GM18870 (cell line): ENCODE data around the gene CNNM3.
"Not testable (repeated sequence)": the region's sequence is repeated elsewhere in the genome, so short reads cannot be mapped to it uniquely, and the experiment has no call there.

Source experiments
- ATAC-seq: cut with Tn5 transposase; IDR thresholded peaks from one replicate; pipeline ENCODE4 v1.9.1; 2021; ENCODE audit warnings: moderate library complexity; ENCODE audit not compliant: unreplicated experiment

The CNNM3 gene

DNA sequence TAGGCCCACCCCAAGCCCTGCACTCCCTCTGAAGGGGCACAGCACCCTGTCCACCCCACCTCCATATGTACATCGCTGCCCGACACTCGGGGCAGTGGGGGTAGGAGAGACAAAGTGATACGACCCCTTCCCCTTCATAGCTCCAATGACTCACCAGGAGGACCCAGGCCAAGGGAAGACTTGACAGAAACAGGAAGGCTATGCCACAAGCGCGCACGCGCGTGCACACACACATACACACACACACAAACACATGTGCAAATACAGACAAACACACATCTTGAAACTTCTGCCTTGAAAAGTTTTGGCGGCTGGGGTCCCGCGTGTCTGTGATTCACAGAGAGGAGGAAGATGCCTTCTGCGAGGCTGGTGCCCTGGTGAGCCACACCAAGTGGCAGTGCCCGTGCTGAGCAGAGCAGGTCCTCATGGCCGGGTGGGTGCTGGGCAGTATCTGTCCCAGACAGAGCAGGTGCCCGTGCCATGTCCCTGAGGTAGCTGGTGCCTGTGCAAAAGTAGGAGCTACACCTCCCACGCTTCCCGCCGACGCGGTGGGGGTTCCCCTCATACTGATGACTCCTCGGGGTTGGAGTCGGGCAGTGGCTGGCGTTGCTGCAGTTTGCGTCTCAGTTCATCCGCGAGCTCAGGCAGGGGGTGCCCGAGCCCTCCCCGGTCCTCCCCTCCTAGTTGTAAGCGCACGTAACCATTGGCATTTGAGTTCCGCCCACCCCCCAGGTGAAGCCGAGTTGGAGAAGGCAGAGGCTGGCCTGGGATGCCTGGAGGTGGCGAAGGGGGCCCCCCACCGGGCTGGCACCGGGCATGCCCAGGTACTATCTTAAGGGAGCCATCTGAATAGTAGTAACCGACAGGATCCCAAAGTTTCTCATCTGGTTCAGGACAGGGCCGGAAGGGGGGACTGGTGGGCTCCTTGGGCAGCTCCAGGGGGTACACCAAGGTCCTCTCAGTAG is 44.3 kb downstream of the CNNM3 start:
- no peak for ATAC-seq

DNA sequence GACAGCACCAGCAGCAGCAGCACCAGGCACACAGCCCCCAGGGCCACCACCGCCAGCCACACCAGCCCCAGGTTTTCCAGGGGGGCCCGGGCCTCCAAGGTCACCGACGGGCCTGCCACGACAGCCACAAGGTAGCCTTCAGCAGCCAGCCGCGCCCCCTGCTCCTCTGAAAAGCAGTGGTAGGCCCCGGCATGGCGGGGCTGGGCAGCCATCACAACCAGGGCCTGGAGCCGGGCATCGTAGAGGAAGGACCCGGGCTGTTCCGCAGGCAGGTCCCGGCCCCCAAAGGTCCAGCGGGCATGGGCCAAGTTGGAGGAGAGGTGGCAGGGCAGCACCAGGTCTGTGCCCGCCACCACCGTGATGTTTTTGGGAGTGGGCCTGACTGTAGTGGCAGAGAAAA is 45.0 kb downstream of the CNNM3 start:
- ATAC-seq: no peak

DNA sequence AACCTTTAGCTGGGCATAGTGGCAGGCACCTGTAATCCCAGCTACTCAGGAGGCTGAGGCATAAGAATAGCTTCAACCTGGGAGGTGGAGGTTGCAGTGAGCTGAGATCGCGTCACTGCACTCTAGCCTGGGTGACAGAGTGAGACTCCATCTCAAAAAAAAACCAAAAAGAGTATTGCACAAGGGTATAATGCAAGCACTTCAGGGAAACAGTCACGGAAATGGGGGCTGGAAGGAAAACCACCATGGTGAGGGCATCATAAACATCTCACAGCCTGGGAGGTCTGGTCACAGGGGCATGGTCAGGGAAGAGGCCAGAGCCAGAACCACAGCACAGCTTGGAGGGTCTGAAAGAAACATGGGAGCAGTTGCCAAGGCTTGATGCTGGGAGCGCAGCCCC is 47.0 kb downstream of the CNNM3 start:
- ATAC-seq: not testable (repeated sequence)

DNA sequence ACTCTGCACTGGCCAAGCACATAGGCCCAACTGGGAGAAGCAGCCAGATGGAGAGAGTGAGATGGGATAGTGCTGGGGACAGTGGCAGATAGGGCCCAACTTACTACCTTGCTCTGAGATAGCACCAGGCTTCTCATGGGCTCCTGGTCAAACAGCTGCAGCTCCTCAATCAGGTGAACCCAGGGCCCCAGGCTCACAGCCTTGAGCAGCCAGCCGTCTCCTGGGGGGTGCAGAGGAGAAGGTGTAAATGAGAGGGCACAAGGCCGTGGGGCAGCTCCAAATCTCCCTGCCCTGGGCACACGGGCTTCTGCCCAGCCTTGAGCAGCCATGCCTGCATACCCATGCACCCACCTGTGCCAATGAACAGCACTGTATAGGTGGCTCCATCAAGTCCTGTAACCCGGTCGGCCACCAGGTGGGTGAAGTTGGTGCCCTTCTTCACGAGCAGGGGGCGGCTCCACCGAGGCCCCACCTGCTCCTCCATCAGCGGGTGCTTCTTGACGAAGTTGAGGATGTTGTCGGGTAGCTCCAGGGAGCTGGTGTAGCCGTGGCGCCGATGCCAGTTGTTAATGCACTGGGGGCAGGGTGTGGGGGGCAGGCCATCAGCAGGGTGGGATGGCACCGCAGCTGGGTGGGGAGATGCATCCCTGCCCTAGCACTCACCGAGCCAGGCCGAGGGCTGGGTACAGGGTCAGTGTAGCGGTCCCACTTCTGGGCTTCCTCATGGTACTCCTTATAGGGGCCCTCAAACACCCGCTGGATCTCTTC is 47.7 kb downstream of the CNNM3 start:
- ATAC-seq: no peak

DNA sequence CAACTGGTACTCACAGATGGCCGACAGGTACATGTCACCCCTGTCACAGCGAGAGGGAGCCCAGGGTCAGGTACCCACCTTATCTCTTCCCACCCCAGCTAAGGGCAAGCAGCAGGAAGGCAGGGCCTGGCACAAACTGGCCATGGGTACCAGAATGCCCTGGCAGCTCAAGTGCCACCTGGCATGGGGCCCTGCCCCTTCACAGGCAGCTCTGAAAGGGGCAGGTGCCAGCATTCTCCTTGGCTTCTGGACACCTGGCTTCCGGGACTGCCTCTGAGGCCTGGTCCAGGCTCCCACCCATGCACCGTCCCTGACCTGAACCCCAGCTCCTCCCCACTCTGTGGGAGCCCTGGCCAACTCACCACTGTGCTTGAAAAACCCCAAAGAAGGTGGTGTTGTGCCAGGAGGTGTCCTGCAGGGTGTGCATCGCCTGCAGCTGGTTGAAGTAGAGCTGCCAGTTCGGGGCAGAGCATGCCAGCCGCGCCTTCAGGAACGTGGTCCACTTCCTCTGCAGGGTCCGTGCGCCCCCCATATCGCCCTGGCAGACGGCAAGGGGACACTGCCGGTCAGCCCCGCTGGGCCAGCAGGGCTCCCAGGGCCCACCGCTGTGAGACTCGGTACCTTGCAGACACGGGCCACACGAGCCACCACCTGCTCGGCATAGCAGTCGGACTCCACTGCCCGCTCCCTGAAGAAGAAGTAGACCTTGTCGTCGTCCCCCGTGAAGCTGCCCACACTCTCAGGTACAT is 48.4 kb downstream of the CNNM3 start:
- ATAC-seq: no peak

DNA sequence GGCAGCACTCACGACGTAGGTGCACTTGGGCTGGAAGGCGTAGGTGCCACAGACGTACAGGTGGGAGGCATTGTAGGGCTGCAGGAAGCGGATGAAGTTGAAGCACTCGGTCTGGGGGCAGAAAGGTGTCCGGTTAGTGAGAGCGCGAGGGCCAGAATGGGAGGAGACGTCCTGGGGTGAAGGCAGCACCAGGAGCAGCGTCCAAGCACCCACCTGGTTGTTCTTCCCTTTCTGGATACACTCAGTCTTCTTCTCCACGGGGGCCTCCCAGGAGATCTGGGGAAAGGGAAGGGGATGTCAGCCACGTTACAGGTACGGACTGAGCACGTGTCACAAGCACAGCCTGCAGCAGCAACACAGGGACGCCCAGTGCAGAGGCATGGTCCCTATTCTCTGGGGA is 49.6 kb downstream of the CNNM3 start:
- no peak for ATAC-seq

DNA sequence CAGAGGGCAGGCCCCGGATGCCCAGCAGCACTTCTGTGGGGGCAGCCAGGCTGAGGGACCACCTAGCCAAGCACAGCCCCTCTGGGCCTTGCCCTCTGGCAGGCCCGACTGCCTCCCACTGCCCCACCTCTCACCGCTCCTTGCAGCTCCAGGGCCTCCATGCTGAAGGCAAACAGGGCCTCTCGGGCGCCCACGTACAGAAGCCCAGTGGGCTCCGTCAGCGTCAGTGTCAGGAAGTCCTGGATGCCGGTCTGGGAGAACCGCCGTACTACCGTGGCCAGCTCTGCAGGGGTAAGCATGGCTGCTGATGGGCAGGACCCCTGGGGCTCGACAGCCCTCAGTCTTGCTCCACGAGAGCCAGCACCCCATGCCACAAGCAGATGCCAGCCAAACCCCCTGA is 50.1 kb downstream of the CNNM3 start:
- no peak for ATAC-seq

DNA sequence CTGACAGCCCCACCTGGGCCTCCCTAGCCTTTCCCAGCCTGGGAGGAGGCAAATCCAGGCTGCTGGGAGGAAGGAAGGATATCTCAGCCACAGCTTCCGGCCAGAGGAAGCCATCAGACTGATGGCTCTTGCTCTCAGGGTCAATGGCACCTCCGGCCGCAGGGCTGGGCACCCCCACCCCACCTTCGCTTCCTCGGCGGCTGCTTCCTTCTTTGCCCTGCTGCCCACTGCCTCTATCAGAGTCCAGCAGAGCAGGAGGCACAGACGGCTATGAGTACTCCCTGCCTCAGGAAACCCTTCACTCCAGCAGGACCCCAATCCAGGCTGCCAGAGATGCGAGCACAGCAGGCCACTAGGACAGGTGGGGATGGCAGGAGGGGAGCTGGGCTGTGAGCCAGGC is 50.5 kb downstream of the CNNM3 start:
- no peak for ATAC-seq

DNA sequence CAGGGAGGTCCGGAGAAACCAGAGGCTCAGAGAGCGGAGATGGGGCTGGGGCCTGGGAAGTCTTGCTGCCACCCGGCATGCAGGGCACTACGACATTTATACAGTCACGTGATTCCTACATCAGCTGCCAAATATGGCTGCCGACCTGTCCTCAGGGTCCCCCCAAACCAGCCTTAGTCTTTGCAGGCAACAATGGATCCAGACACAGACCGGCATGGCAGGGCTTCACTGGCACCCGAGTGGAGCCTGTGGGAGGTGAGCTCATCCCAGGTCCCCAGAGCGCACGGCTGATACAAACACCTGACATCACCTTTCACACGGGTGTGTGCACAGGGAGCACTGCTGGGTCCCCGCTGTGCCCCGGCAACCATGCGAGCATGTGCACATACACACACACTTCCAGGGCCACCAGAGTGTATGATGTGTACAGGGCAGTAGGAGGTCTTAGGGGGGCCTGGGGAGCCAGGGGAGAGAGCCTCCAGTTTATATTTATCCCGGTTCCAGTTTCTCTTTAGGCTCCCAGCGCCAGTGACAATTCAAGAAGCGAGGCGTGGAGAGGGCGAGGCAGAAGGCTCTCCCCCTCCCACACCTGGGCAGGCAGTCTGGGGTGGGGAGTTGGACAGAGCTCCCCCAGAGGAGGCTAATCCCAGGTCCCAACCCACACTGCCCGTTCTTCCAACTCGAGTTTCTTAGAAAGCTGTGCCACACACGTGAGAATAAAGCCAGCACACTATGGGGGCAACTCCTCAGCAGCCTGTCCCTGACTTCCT is 51.1 kb downstream of the CNNM3 start:
- ATAC-seq: no peak

DNA sequence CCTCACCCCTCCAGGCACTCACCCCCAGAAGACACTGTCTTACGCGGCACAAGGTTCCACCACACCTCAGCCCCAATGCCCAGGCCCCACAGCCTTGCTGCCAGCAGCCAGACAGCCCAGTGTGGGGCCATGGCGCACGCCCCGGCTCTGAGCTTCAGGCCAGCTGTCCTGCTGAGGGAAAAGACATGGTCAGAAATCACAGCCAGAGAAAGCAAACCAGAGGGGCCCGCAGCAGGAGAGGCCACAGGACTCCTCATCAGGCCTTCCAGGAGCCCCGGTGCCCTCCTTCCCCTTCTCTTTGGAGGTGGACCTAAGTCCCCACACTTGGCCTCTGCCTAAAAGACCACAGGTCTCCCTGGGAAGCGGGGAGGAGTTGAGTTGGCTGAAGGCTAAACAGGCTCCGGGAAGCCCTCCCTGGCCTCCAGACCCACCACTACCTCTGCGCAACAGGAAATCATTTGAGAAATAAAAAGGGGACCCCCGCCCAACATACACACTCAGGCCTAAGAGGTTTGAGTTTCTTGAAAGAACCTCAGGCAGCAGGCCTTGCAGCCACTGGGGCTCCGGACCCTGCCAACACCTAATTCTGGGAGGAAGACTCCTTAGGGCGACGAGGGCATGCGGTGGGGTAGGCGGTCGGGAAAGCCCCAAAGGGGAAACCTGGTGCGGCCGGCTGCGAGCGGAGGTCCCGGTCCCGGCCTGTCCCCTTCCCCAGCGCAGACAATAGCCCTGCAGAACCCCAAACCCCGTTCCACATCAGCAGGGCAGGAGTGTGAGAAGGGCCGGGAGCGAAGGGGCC is 51.9 kb downstream of the CNNM3 start:
- ATAC-seq: no peak

DNA sequence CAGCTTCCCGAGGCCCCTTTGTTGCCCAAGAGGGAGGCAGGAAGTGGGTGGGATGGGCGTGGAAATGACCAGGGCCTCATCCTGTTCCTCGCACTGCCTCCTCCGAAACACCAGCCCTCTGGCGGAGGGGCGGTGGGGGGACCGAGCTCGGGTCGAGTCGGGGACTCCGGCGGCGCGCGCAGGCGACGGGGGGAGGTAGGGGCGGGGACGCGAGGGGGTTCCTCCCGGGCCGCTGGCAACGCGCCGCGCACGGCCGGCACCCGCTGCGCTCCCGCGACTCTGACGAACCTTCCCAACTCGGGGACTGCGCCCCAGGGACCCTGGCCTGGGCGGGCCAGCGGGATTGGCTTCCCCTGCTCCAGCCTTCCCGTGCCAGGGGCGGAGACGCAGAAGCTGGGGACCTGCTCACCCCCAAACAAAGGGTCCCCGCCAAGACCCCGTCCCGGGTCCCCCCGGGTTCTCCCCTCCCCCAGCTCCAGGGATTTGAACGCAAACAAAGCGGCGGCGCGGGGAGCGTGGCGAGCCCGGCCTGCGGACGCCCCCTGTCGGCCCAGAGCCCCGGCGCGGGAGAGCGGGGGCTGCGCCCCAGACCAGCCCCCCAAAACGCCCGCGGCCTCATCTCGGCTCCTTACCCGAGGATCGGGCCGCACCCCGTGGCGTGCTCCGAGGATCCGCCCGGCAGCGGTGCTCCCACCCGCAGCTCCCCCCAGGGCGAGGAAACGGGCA is 52.6 kb downstream of the CNNM3 start:
- ATAC-seq: no peak

DNA sequence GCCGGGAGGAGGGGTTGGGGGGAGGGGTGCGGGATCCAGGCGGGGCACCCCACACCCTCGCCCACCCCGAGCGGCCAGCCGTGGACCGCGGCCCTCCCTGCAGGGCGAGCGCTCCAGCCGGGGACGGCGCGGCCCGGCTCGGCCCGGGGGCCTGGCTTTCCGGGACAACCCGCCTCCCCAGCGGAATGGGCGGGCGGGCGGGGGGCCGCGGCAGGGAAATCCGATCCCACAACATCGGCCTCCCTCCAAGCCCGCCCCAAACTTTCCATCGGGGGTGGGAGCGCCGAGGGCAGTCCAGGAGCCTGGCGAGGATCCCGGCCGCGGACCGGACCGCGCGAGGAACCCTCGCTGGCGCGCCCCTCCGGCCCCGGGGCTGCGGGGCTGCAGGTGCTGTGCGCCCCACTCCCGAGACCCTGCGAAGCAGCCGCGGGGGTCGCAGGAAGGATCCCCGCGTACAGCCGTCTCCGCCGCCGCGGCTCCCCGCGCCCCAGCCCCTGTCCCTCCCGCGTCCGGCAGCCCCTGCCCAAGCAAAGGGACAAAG is 53.3 kb downstream of the CNNM3 start:
- ATAC-seq: no peak

DNA sequence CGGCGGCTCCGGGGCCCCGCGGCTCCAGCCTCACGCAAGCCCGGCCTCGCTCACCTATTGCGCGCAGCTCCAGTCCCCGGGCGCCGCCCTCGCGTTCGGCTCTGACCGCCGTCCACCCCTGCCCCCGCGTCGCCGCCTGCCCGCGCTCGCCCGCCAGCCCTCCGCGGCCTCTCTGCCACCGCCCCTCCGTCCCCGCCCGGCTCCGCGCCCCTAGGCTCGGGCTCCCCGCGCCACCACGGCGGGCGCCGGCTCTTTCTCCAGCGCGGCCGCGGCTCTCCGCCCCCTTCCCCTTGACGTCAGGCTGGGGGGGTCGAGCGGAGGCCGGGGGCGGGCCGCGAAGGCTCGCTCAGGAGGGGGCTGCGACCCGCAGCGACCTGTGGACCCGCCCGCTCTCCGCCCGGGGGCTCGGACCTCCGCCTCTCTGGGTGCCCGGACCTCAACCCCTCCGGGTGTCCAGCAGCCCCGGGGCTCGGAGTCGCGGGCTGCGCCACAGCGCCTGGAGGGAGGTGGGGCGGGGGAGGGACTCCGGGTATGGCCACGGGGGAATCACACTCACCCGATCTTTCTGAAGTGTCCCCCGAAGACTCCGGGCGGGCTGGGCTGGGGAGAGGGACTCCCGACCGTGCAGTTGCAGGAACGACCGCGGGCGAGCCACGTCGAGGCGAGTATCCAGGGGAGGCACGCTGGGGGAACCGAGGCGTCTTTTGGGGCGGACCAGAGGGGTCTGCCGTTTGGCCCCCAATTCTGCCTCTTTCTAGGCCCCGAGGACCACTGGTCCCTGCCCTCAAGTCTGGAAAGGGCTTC is 54.0 kb downstream of the CNNM3 start, which contains the start of gene SEMA4C:
SEMA4C (minus strand) TSS at position 259 of the 804 bp plus-strand sequence. CDS start 2,194 bp downstream, outside the sequence.
- no peak for ATAC-seq

DNA sequence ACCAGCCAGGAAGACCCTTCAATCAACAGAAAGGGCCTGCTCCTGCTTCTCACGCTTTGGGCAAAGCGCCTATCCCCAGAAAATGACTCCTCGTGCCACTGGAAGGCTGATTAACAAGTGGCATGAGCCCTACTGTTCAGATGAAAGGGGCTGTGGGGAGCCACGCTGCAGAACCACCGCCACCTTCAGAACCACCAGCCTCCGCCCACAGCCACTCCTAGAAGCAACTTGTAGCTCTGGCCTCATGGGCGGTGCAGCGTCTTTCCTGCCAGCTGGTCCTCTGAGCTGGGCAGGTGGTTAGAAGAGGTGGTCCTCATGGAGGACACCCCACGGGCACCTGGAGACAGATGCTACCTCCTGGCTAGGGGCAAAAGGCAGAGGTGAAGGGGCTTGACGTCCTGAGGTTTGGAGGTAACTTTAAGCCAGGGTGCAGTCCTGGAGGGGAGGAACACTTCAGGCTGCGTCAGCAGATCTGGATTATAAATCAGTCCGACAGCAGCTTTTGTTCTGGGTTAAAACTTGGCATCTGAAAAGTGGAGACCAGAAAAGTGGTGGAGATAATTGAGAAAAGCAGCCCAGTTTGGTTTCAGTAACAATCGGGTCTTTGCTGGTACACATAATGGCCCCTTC is 54.7 kb downstream of the CNNM3 start:
- ATAC-seq: no peak

DNA sequence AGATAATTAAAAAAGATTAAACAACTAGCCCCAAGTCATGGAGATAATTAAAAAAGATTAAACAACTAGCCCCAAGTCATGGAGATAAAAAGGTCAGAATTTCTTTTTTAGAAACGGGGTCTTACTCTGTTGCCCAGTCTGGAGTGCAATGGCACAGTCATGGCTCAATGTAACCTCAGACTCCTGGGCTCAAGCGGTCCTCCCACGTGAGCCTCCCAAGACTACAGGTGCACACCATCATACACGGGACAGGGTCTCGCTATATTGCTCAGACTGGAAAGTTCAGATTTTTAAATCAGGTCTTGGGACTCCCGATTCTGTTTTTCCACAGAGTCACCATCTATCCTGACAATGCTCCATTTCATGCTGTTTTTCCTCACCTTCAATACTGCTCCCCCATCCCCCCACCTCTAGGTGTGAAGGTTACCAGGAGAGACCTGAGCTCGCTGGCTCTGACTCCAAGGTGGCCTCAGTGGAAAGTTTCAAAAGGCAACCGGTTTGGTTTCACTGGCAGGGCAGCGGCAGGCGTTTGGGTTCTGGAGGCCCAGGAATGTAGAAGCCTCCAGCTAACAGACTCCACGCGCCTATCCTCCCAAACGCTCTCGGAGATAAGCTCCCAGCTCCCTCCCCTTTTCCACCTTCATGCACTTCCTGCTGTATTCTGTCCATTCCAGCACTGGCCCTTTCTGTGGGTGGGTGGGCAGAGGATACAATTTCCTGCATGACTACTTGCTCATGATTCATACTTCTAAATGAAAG is 56.7 kb downstream of the CNNM3 start:
- ATAC-seq: no peak

DNA sequence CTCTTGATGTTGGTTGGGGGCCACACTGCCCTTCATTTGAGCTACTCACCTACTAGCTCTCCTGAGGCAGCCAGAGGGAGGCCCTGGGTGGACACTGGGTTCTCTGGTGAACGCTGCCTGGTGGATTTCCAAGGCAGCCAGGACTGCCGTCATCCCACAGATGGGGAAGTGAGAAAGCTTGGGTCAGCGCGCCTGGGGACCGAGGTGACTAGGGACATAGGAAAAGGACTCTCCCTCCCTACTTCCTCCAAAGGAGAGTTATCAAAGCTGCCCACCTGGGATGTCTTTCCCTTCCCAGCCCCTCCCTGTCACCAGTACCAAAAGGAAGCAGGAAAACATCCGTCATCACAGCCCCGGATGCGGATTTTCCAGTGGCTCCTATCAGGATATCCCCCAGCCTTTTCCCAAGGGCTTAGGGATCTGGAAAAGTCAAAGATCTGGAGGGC is 57.6 kb downstream of the CNNM3 start:
- no peak for ATAC-seq
